NCI-H2081 treated with DMSO at 0.1 percent for 48 hours (cell line): ENCODE results near the gene PAPLN.

Experiments used
- DNase-seq: peaks from one replicate; lab custom pipeline; 2025; lab: John Stamatoyannopoulos, UW

The PAPLN gene

DNA sequence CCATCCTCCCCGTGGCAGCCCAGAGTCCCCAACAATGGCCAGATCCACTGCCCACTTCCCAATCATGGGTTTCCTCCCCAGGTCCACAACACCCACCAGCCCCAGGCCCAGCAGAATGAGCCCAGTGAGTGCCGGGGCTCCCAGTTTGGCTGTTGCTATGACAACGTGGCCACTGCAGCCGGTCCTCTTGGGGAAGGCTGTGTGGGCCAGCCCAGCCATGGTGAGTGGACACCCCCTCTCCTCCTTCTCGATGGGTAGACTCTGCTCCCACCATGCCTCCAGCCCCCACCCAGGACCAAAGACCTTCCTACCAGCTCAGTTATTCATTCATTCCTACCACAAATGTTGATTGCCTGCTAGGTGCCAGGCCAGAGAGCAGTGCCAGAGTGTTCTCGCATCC is 23.8 kb downstream of the PAPLN start:
- no peak for DNase-seq

DNA sequence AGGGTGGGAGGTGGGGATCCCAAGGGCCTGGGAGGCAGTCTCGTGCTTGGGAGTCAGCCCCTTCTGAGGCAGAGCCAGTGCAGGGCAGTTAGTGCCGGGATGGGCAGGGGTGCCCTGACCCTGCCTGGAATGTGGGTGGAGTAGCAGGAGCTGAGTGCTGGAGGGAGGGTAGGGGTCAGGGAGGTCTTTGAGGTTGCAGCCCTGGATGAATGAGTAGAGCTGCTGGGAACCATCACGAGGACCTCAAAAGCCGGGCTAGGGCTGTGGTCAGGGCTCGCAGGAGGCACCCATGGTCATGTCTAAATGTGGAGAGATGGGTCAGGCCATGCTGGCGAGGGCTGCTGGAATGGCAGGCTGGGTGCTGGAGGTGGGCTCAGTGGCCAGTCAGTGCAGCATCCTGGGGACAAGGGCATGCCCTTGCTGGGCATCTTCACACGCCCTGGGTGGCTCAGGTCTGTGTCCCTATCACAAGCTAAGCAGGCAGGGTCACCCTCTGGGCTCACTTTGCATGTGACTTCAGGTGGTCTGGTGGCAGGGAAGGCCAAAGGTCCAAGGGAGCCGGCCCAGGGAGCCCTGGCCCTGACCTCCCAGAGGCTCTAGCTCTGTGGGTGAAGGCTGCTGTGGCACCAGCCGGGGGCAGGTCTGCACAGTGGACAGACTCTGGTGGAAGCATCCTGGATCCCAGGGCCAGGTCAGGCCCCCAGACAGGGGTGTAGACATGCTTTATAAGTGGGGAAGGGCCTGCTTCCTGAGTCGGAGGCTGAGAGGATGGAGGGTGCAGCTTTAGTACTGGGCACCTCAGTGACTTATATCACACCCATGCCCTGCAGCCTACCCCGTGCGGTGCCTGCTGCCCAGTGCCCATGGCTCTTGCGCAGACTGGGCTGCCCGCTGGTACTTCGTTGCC is 24.5 kb downstream of the PAPLN start:
- DNase-seq: no peak

DNA sequence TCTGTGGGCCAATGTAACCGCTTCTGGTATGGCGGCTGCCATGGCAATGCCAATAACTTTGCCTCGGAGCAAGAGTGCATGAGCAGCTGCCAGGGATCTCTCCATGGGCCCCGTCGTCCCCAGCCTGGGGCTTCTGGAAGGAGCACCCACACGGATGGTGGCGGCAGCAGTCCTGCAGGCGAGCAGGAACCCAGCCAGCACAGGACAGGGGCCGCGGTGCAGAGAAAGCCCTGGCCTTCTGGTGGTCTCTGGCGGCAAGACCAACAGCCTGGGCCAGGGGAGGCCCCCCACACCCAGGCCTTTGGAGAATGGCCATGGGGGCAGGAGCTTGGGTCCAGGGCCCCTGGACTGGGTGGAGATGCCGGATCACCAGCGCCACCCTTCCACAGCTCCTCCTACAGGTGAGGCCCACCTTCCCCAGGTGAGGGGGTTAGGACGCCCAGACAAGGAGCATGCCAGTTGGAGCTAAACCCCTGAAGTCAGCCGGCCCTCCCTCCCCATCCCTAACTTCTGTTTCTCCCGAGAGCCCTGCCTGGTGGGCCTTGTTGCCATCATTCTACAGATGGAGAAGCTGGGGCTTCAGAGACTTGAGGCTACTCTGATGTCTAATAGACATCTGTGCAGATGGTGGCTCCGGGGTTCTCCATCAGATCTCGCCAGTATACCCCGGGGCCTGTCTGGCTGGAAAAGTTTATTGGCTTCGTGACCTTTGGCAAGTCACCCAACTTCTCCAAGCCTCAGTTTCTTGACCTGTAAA is 25.3 kb downstream of the PAPLN start:
- DNase-seq: no peak

DNA sequence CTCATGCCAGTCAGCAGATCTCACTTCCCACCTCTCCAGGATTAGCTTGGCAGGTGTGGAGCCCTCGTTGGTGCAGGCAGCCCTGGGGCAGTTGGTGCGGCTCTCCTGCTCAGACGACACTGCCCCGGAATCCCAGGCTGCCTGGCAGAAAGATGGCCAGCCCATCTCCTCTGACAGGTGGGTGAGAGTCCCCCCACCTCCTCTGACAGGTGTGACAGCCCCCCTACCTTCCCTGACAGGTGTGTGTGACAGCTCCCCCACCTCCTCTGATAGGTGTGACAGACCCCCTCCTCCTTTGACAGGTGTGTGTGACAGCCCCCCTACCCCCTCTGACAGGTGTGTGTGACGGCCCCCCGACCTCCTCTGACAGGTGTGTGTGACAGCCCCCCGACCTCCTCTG is 26.3 kb downstream of the PAPLN start:
- no peak for DNase-seq

DNA sequence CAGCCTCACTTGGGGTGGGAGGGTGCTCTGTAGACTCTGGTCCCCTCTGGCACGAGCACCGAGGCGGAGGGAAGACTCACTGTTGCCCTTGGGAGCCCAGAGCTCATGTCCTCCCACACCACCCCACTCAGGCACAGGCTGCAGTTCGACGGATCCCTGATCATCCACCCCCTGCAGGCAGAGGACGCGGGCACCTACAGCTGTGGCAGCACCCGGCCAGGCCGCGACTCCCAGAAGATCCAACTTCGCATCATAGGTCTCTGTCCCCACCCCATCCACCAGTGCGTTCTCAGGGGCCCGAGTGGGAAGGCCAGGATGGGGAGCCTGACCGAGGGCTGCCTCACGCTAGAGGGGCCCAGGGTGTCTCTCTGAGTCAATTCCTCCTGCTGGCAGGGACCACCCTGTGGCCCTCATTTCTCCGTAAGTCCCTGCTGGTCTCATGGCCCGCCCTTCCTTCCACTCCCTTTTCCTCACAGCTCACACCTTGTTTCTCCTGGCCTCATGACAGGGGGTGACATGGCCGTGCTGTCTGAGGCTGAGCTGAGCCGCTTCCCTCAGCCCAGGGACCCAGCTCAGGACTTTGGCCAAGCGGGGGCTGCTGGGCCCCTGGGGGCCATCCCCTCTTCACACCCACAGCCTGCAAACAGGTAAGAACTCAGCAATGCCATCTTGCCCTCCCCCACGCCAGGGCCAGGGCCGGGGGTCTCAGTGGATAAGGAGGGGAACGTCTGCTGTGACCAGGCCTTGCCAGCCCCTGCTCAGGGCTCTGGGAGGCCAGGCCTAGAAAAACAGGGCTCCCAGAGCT is 27.0 kb downstream of the PAPLN start:
- DNase-seq: no peak

DNA sequence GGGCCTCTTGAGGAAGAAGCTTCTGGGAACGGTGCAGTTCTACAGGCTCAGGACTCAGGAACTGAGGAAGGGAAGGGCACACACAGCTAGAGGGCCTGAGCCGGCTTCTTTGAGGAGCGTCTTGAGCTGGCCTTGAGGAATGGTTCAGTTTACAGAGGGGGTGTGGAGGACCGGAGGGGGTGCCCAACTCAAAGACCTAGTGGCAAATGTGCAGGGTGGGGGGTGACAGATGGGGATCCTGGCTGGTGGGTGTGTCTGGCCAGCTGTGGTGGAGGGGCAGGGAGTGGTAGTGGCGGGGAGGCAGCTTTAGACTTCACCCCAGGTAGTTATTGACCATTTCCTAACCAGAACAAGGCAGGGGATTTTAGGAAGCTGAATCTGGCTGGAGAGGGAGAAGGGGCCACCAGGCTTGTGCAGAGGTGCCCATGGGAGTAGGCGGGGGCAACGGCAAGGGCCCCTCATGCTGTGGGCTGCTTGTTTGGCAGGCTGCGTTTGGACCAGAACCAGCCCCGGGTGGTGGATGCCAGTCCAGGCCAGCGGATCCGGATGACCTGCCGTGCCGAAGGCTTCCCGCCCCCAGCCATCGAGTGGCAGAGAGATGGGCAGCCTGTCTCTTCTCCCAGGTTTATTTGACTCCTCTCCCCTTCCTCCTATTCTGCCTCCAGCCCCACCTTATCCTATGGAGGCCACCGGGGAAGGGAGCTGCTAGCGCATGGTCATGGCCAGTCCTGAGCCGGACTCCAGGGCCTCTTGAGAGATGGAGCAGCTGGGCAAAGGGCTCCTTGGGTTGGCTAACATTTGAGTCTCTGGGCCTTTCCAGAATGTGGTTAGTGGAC is 27.8 kb downstream of the PAPLN start:
- DNase-seq: no peak

DNA sequence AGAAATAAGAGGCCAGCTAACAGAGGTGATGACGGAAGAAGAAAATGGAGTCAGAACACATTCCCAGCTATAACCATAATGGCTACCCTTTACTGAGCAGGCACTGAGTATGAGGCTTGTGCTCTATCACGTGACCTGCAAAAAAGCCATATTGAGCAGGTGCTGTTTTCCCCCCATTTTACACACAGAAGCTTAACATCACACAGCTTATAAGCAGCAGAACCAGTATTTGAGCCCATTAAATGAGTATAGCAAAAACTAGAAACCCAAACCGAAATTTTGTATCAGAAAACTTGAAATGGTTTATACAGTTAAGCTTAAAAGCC is 28.4 kb downstream of the PAPLN start:
- DNase-seq: no peak

DNA sequence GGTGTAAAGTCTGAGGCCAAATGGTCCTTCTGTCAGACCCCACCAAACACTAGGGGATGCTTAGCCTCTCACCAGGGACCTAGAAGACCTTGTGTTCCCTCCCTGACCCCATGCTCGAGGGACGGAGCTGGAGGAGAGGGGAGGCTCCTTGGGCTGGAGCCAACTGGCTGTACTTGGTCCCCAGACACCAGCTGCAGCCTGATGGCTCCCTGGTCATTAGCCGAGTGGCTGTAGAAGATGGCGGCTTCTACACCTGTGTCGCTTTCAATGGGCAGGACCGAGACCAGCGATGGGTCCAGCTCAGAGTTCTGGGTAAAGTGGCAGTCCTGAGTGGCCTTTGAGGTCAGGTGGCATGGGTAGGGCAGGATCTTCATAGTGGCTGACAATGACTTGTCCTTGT is 29.0 kb downstream of the PAPLN start:
- DNase-seq: no peak

DNA sequence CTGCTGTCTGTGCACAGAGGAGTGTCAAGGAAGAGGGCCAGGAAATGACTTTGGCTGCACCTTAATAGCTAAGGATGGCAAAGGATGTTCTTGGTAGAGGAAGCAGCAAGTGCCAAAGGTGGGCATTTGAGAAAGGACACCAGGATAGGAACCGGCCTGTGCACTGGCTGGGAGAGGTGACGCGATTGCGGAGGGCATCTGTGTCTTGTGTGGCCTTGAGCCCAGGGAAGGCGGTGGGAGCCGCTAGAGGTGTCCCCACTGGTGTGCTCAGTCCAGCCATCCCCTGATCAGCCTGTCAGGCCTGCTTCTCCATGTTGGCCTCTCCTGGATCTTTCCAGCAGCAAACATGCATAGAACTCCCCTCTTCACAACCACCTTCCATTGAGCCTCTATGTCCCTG is 30.2 kb downstream of the PAPLN start:
- no peak for DNase-seq

DNA sequence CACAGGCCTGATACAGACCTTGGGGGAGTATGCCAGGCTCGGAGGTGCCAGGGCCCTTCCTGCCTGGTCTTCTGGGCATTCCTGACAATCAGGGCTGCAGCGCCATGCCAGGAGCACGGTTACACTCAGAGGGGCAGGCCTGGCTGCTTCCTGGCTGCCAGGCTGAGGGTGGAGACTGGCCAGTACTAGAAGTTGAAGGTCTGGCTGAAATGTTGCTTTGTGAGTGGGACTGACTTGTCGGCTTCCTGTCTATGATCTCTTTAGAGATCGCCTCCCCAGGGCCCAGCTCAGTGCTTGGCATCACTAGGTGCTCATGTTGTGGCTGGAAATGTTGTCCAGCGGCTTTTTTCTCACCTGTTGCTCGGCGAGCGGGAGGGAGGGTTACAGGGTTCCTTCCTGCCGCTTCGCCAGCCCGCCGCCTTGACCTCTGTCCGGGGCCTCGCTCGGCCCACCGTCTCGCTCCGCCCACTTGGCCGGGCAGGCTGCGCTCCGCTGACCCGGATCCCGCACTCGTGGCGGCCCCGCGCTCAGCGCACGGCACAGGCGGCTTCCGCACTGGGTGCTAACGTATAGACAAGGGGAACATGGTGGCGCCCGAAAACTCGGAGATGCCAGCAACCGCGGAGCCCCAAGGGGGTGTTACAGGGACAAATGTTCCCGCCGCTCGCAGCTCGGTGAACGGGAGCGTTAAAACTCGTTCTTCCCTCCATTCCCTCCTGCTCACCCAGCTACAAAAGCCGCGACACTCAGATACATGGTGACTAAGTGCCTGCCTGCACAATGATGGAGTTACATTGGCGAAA is 32.6 kb downstream of the PAPLN start:
- DNase-seq: no peak

DNA sequence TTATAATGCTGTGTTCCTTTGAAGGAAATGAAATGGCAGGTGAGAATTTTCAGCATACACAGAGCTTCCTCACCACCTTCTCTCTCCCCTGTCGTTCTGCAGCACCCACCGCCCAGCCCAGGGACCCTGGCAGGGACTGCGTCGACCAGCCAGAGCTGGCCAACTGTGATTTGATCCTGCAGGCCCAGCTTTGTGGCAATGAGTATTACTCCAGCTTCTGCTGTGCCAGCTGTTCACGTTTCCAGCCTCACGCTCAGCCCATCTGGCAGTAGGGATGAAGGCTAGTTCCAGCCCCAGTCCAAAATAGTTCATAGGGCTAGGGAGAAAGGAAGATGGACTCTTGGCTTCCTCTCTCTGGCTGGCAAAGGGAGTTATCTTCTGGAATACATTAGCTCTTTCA is 35.1 kb downstream of the PAPLN start:
- DNase-seq: no peak

DNA sequence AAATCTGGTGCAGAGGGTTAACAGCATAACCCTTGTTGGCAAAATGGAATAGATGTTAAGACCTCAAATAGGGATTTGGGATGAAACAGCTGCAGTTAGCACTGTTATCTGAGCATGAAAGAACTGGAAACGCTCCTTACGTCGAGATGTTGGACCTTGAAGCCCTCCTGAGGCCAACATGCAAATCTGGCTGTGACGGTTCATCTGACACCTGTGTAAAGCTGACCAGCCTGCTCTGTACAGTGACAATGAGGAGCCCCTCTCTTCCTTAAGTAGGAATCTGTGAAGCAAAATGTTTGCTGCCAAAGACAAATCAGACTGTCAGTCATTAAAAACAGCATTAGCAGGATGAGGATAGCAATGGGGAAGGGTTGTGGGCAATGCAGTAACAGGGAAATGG is 36.5 kb downstream of the PAPLN start:
- DNase-seq: no peak

DNA sequence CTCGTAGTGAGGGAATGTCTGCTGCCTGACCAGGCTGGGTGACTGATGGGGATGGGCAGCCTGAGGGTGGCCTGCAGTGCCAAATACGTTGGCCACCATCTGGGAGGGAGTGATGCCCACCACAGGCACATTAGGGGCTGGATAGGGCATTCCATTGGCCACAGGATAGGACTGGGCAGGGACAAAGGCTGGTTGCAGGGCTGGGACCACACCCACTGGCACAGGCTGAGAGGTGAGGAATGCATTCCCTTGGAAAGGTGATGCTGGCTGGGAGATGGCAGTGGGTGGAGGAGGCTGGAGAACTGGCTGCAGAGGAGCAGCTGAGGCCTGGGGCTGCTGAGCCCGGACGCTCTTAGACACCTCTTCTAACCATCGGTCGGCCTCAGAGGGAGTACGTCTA is 39.5 kb downstream of the PAPLN start:
- DNase-seq: no peak

DNA sequence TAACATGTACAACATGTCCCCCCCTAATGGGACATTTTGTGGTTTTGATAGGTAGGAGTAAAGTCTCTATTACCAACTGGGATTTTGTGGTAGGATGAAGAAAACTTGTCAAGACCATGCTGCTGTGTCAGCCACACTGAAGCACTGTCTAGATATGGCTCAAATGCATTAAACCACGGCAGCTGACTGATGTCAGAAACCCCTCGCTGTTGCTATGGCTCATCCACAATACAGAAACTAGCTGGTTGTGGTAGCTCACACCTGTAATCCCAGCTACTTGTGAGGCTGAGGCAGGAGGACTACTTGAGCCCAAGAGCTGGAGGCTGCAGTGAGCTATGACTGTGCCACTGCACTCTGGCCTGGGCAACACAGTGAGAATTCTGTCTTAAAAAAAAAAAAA is 40.1 kb downstream of the PAPLN start:
- DNase-seq: no peak

DNA sequence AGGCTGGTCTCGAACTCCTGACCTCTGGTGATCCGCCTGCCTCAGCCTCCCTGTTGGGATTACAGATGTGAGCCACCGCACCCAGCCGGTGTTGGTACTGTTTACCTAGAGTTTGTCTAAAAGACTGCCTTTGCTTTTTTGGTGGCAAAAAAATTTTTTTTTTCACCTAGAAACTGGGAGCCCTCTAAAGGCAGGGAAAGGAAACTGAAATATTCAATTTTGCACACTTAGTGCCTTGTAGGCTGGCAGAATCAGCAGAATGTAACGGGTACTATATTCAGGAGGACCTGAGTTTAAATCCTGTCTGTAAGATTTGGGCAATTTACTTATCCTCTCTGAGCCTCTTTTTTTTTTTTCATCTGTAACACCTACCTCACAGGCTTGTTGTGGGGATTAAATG is 43.6 kb downstream of the PAPLN start:
- no peak for DNase-seq

DNA sequence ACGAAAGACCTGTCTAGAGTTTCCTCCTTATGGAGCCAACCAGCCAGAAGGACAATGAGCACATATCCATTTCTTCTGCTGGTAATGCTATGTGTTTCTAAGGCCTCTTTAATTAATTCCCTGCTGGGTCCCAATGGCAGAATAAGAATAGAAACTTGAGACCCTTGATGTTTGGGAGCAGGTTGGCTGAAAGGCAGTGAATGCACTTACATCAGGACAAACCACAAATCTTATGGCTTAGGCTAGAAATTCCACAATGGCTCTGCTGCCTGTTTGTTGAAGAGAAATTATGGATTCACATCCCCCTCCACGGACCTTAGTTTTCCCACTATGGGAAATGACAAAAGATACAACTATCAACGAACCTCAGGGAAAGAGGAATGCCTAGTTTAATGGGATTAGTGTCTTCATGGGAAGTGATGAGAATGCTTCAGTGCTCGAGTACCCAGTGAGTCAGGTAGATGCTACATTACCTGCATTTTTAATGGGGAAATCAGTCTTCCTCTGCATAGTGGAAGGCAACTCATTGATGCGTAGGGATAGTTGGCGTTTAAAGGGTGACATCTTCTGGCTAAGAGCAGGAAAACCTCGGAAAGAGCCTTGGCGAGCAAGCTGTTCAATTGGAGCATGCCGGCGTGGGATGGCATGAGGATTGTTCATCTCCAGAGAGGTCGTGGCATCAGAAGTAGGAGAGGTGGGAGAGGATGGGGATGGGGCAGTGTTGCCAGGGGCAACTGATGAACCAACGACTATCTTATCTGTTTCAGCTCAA is 46.5 kb downstream of the PAPLN start:
- DNase-seq: no peak

DNA sequence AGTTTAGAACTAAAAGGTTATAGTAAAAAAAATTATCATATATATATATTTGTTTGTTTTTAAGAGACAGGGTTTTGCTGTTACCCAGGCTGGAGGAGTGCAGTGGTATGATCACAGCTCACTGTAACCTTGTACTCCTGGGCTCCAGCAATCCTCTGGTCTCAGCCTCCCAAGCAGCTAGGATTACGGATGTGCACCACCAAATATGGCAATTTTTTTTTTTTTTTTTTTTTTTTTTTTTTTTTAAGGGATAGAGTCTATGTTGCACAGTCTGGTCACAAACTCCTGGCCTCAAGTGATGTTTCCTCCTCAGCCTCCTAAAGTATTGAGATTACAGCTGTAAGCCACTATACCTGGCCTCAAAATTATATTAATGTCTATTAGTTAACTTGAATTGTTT is 48.7 kb downstream of the PAPLN start:
- DNase-seq: no peak

DNA sequence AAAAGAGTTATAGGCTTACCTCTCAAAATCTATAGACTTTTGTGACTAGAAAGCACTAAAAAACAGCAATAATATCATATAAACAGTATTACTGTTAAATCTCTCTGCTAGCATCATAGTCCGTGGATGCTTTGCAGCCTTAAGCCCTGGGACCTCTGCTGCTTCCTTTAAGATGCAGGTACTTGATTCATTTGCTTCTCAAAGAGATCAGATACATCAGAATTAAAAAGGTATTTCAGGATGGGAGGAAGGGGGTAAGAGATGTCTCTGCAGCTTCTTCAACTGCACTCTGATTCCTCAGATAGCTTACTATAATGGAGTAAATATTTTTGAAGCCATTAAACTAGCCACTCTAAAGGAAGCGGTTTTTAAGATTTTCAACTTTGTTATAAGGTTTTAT is 49.3 kb downstream of the PAPLN start:
- DNase-seq: no peak

DNA sequence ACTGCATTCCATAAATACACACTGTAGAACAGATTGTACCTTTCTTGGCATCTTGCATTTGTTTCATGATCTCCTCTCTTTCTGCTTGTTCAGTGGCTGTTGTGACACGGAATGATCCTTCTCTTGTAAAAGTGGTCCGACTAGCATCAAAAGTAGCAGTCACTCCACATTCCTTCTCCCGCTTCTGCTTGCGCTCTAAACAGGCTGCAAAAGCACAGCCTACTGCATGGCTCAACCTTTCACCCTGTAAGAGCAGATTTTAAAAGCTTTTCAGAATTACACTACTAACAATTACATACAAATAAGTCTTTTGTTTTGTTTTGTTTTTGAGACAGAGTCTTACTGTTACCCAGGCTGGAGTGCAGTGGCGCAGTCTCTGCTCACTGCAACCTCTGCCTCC is 49.8 kb downstream of the PAPLN start:
- DNase-seq: no peak

DNA sequence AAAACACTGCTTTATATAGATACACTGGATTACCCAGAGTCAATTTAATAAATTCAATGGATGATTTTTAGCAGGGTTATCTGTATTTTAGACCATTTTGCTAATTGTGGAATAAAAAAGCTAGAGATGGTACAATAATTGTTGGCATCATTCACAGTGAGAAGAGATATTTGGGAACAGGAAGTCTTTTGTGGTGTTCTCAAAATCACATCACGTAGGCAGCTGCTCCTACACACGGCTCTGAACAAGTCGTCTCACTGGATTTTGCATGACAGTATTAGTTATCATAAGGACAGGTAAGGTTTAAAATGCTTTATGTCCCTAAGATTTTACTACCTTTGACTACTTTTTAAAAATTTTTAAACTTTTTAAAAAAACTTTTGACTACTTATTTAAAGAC is 52.0 kb downstream of the PAPLN start:
- DNase-seq: no peak
